ENCODE data around the gene ELOB.

ELOB gene

GRCh38 chr16:2822496-2822895, 45.4 kb upstream of the ELOB start:
- H3K27me3 ChIP-seq (ENCODE audit: control insufficient read depth in 3 of 3, insufficient read depth in 3 of 3, low read depth in 1 of 3, low read length in 3 of 3), result peaks cover 0 to 57% (median 0%) of the 10 kb centered on the region in 3 experiments
- peaks cover 0 to 8% of the 10 kb centered on the region in 2 donors for H3K4me1 ChIP-seq (ENCODE audit: control insufficient read depth in 2 of 2, insufficient read depth in 1 of 2, low read depth in 1 of 2, low read length in 2 of 2)

GRCh38 chr16:2822158-2822495, 45.0 kb upstream of the ELOB start:
- Histone ChIP-seq H3K4me1 (ENCODE audit: control insufficient read depth in 2 of 2, insufficient read depth in 1 of 2, low read depth in 1 of 2, low read length in 2 of 2) (peaks cover 0 to 8% of the 10 kb centered on the region in 2 donors), H3K4me2 (ENCODE audit: insufficient read depth, low read length, poor library complexity, severe bottlenecking) (no peak overlapping the region), H3K79me1 (ENCODE audit: low read depth, low read length) (no peaks in the 10 kb centered on the region), H4K8ac (ENCODE audit: low read depth, low read length) (no peak overlapping the region), H3K27ac (replicated peaks; ENCODE audit: low read length) (no peak overlapping the region), H3K23ac (ENCODE audit: low read depth, low read length, poor library complexity) (no peak overlapping the region), H3K4me3 (ENCODE audit: low read length in 2 of 2) (no peak overlapping the region), H2AK5ac (ENCODE audit: low read depth, low read length) (no peak overlapping the region), H2BK15ac (ENCODE audit: low read length) (no peak overlapping the region), H3K36me3 (replicated peaks in 1 of 2; ENCODE audit: control insufficient read depth in 2 of 2, insufficient read depth in 2 of 2, low read length in 2 of 2) (no peaks in the 10 kb centered on the region), H2BK120ac (ENCODE audit: low read depth, low read length) (no peak overlapping the region), H3K9ac (ENCODE audit: low read depth, low read length, poor library complexity) (no peak overlapping the region), H3K18ac (ENCODE audit: low read length) (no peak overlapping the region), H2AFZ (ENCODE audit: low read length) (no peak overlapping the region), H3K4ac (ENCODE audit: low read length) (no peak overlapping the region), H3K9me3 (replicated peaks in 1 of 2; ENCODE audit: control insufficient read depth in 2 of 2, insufficient read depth in 1 of 2, low read depth in 1 of 2, low read length in 2 of 2) (no peaks in the 10 kb centered on the region), H2BK5ac (ENCODE audit: low read length) (no peak overlapping the region), H3K27me3 (ENCODE audit: control insufficient read depth in 3 of 3, insufficient read depth in 3 of 3, low read depth in 1 of 3, low read length in 3 of 3) (peaks cover 0 to 53% (median 0%) of the 10 kb centered on the region in 3 experiments), H2BK12ac (ENCODE audit: low read length) (no peak overlapping the region), H3K14ac (ENCODE audit: low read length) (no peak overlapping the region), H4K91ac (ENCODE audit: low read depth, low read length, poor library complexity) (no peak overlapping the region)
- WGBS, 2 donors (ENCODE audit: extremely low coverage in 2 of 2, insufficient read length in 2 of 2, insufficient replicate concordance in 1 of 2), result no CpG with 5 or more reads among the region's 8 CpGs
- DNase-seq (ENCODE audit: low spot score), result no peak

More at GRCh38 chr16:2822496-2822895, 45.4 kb upstream of the ELOB start:
- Histone ChIP-seq H4K8ac (ENCODE audit: low read depth, low read length) (no peak overlapping the region), H2BK15ac (ENCODE audit: low read length) (no peak overlapping the region), H3K18ac (ENCODE audit: low read length) (no peak overlapping the region), H2BK12ac (ENCODE audit: low read length) (no peak overlapping the region), H2BK5ac (ENCODE audit: low read length) (no peak overlapping the region), H3K9me3 (replicated peaks in 1 of 2; ENCODE audit: control insufficient read depth in 2 of 2, insufficient read depth in 1 of 2, low read depth in 1 of 2, low read length in 2 of 2) (no peaks in the 10 kb centered on the region), H3K14ac (ENCODE audit: low read length) (no peak overlapping the region), H3K4me3 (ENCODE audit: low read length in 2 of 2) (no peak overlapping the region), H4K91ac (ENCODE audit: low read depth, low read length, poor library complexity) (no peak overlapping the region), H3K36me3 (replicated peaks in 1 of 2; ENCODE audit: control insufficient read depth in 2 of 2, insufficient read depth in 2 of 2, low read length in 2 of 2) (no peaks in the 10 kb centered on the region), H3K27ac (replicated peaks; ENCODE audit: low read length) (no peak overlapping the region), H3K4me2 (ENCODE audit: insufficient read depth, low read length, poor library complexity, severe bottlenecking) (no peak overlapping the region), H2AFZ (ENCODE audit: low read length) (no peak overlapping the region), H2AK5ac (ENCODE audit: low read depth, low read length) (no peak overlapping the region), H3K4ac (ENCODE audit: low read length) (no peak overlapping the region), H3K9ac (ENCODE audit: low read depth, low read length, poor library complexity) (no peak overlapping the region), H3K23ac (ENCODE audit: low read depth, low read length, poor library complexity) (no peak overlapping the region), H2BK120ac (ENCODE audit: low read depth, low read length) (no peak overlapping the region), H3K79me1 (ENCODE audit: low read depth, low read length) (no peaks in the 10 kb centered on the region)
- no CpG with 5 or more reads among the region's 4 CpGs for WGBS, 2 donors (ENCODE audit: extremely low coverage in 2 of 2, insufficient read length in 2 of 2, insufficient replicate concordance in 1 of 2)
- DNase-seq (ENCODE audit: low spot score), result no peak

- H3K23ac ChIP-seq (ENCODE audit: low read depth, low read length, poor library complexity), result no peak overlapping the region
- no peak overlapping the region for H3K4me3 ChIP-seq (ENCODE audit: low read length in 2 of 2)
- no peaks in the 10 kb centered on the region for H3K36me3 ChIP-seq (replicated peaks in 1 of 2; ENCODE audit: control insufficient read depth in 2 of 2, insufficient read depth in 2 of 2, low read length in 2 of 2)
- H3K18ac ChIP-seq (ENCODE audit: low read length), result no peak overlapping the region
- peaks cover 0 to 48% (median 0%) of the 10 kb centered on the region in 3 experiments for H3K27me3 ChIP-seq (ENCODE audit: control insufficient read depth in 3 of 3, insufficient read depth in 3 of 3, low read depth in 1 of 3, low read length in 3 of 3)
- no peak overlapping the region for H3K14ac ChIP-seq (ENCODE audit: low read length)
- no peak overlapping the region for H3K27ac ChIP-seq (replicated peaks; ENCODE audit: low read length)
- H3K9ac ChIP-seq (ENCODE audit: low read depth, low read length, poor library complexity), result no peak overlapping the region
- H3K4ac ChIP-seq (ENCODE audit: low read length), result no peak overlapping the region
- H2BK5ac ChIP-seq (ENCODE audit: low read length), result no peak overlapping the region
- H2AFZ ChIP-seq (ENCODE audit: low read length), result no peak overlapping the region
- no peak overlapping the region for H3K4me2 ChIP-seq (ENCODE audit: insufficient read depth, low read length, poor library complexity, severe bottlenecking)
- no peak overlapping the region for H2AK5ac ChIP-seq (ENCODE audit: low read depth, low read length)
- no peak overlapping the region for H2BK120ac ChIP-seq (ENCODE audit: low read depth, low read length)
- DNase-seq (ENCODE audit: low spot score), result no peak
- WGBS, 2 donors (ENCODE audit: extremely low coverage in 2 of 2, insufficient read length in 2 of 2, insufficient replicate concordance in 1 of 2), result no CpG with 5 or more reads among the region's 9 CpGs
- no peak overlapping the region for H4K91ac ChIP-seq (ENCODE audit: low read depth, low read length, poor library complexity)
- no peaks in the 10 kb centered on the region for H3K9me3 ChIP-seq (replicated peaks in 1 of 2; ENCODE audit: control insufficient read depth in 2 of 2, insufficient read depth in 1 of 2, low read depth in 1 of 2, low read length in 2 of 2)
- no peak overlapping the region for H4K8ac ChIP-seq (ENCODE audit: low read depth, low read length)
- no peak overlapping the region for H2BK15ac ChIP-seq (ENCODE audit: low read length)
- peaks cover 0 to 8% of the 10 kb centered on the region in 2 donors for H3K4me1 ChIP-seq (ENCODE audit: control insufficient read depth in 2 of 2, insufficient read depth in 1 of 2, low read depth in 1 of 2, low read length in 2 of 2)
- no peak overlapping the region for H2BK12ac ChIP-seq (ENCODE audit: low read length)
- no peaks in the 10 kb centered on the region for H3K79me1 ChIP-seq (ENCODE audit: low read depth, low read length)
These were observed 44.5 kb upstream of the ELOB start for GRCh38 chr16:2821487-2822157.

- no peak overlapping the region for H2AFZ ChIP-seq (ENCODE audit: low read length)
- no peak overlapping the region for H3K27ac ChIP-seq (replicated peaks; ENCODE audit: low read length)
- no peak overlapping the region for H3K23ac ChIP-seq (ENCODE audit: low read depth, low read length, poor library complexity)
- H3K36me3 ChIP-seq (replicated peaks in 1 of 2; ENCODE audit: control insufficient read depth in 2 of 2, insufficient read depth in 2 of 2, low read length in 2 of 2), result no peaks in the 10 kb centered on the region
- no peaks in the 10 kb centered on the region for H3K79me1 ChIP-seq (ENCODE audit: low read depth, low read length)
- H3K4ac ChIP-seq (ENCODE audit: low read length), result no peak overlapping the region
- H4K91ac ChIP-seq (ENCODE audit: low read depth, low read length, poor library complexity), result no peak overlapping the region
- H2BK15ac ChIP-seq (ENCODE audit: low read length), result no peak overlapping the region
- no peaks in the 10 kb centered on the region for H3K9me3 ChIP-seq (replicated peaks in 1 of 2; ENCODE audit: control insufficient read depth in 2 of 2, insufficient read depth in 1 of 2, low read depth in 1 of 2, low read length in 2 of 2)
- no peak overlapping the region for H2BK5ac ChIP-seq (ENCODE audit: low read length)
- H2BK120ac ChIP-seq (ENCODE audit: low read depth, low read length), result no peak overlapping the region
- no peak overlapping the region for H3K9ac ChIP-seq (ENCODE audit: low read depth, low read length, poor library complexity)
- H3K27me3 ChIP-seq (ENCODE audit: control insufficient read depth in 3 of 3, insufficient read depth in 3 of 3, low read depth in 1 of 3, low read length in 3 of 3), result peaks cover 0 to 45% (median 0%) of the 10 kb centered on the region in 3 experiments
- H2AK5ac ChIP-seq (ENCODE audit: low read depth, low read length), result no peak overlapping the region
- H3K14ac ChIP-seq (ENCODE audit: low read length), result no peak overlapping the region
- peaks cover 0 to 8% of the 10 kb centered on the region in 2 donors for H3K4me1 ChIP-seq (ENCODE audit: control insufficient read depth in 2 of 2, insufficient read depth in 1 of 2, low read depth in 1 of 2, low read length in 2 of 2)
- WGBS, 2 donors (ENCODE audit: extremely low coverage in 2 of 2, insufficient read length in 2 of 2, insufficient replicate concordance in 1 of 2), result no CpG with 5 or more reads among the region's 14 CpGs
- H2BK12ac ChIP-seq (ENCODE audit: low read length), result no peak overlapping the region
- no peak overlapping the region for H3K18ac ChIP-seq (ENCODE audit: low read length)
- no peak overlapping the region for H3K4me2 ChIP-seq (ENCODE audit: insufficient read depth, low read length, poor library complexity, severe bottlenecking)
- H3K4me3 ChIP-seq (ENCODE audit: low read length in 2 of 2), result peak overlapping the region in 1 of 2 donors; percentile 12
- no peak overlapping the region for H4K8ac ChIP-seq (ENCODE audit: low read depth, low read length)
- no peak for DNase-seq (ENCODE audit: low spot score)
These were observed 43.9 kb upstream of the ELOB start for GRCh38 chr16:2820836-2821486.
